Stimulated activated CD8-positive, alpha-beta memory T cell treated with anti-CD3 and anti-CD28 coated beads, Interleukin-15, amount 100 ng/mL, for 48 hours (primary cell): Measurements from ENCODE around the gene ZNF215.
"Not testable (repeated sequence)": the region's sequence is repeated elsewhere in the genome, so short reads cannot be mapped to it uniquely, and the experiment has no call there.

Experiments used
- DNase-seq, 2 donors: peaks; one replicate each; pipeline ENCODE4 v3.0.0-alpha.2; 2020; ENCODE audit warnings: low read depth in 2 of 2

Gene ZNF215

GRCh38 chr11:6941970-6942369, 15.7 kb downstream of the ZNF215 start:
- no peak for DNase-seq

- no peak for DNase-seq
Measured at GRCh38 chr11:6943131-6943530, 16.9 kb downstream of the ZNF215 start.

- DNase-seq: not testable (repeated sequence)
Measured at GRCh38 chr11:6954248-6954647, 28.0 kb downstream of the ZNF215 start.

GRCh38 chr11:6962141-6962540, 35.9 kb downstream of the ZNF215 start:
- no peak for DNase-seq

- no peak for DNase-seq
Measured at GRCh38 chr11:6962673-6963072, 36.4 kb downstream of the ZNF215 start.

- DNase-seq: no peak
Measured at GRCh38 chr11:6968816-6969215, 42.6 kb downstream of the ZNF215 start.

- DNase-seq: not testable (repeated sequence)
Measured at GRCh38 chr11:6969854-6970253, 43.6 kb downstream of the ZNF215 start.

- no peak for DNase-seq
Measured at GRCh38 chr11:6979365-6979764, 53.1 kb downstream of the ZNF215 start.

- no peak for DNase-seq
Measured at GRCh38 chr11:6986487-6986886, 60.3 kb downstream of the ZNF215 start.

GRCh38 chr11:6988506-6988905, 62.3 kb downstream of the ZNF215 start:
- DNase-seq: no peak

- no peak for DNase-seq
Measured at GRCh38 chr11:6991227-6991626, 65.0 kb downstream of the ZNF215 start.

GRCh38 chr11:6992026-6992425, 65.8 kb downstream of the ZNF215 start:
- no peak for DNase-seq

- DNase-seq: no peak
Measured at GRCh38 chr11:6992457-6993417, 66.5 kb downstream of the ZNF215 start.

GRCh38 chr11:6995703-6996102, 69.5 kb downstream of the ZNF215 start:
- no peak for DNase-seq

GRCh38 chr11:7004482-7004881, 78.3 kb downstream of the ZNF215 start:
- DNase-seq: no peak
